ENCODE results near the gene CCNK. TPM values are rescaled to one million over a fixed set of nuclear protein-coding genes. Genes with fewer than 3 reads are reported as not detected.
A peak's percentile ranks its signal among the peaks of the same experiment; 100 is the strongest.

The CCNK gene
- total and polyA plus RNA-seq, 12 donors, result 10.9 to 41.0 (median 30.3) TPM

DNA sequence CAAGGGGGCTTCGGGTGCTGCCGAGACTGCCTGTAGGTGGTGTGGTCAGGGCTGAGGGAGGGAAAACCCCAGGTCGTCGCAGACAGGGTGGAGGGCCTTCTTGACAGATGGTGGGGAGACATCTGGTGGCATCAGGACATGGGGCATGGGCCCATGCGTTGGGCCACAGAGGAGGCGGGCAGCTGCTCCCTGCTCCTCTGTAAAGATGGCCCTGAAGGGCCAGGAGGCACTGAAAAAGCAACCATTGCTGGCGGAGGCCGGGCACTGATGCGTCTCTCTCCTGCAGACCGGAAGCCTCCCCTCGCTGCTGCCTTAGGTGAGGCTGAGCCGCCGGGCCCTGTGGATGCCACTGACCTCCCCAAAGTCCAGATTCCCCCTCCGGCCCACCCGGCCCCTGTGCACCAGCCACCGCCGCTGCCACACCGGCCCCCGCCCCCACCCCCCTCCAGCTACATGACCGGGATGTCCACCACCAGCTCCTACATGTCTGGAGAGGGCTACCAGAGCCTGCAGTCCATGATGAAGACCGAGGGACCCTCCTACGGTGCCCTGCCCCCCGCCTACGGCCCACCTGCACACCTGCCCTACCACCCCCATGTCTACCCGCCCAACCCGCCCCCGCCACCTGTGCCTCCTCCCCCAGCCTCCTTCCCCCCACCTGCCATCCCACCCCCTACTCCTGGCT lies 28.8 kb downstream of the CCNK start:
- H3K36me3 ChIP-seq, result peaks cover 0 to 96% (median 44%) of the 10 kb centered on the region in 9 donors
- no peaks in the 10 kb centered on the region for H3K27me3 ChIP-seq
- H3K4me1 ChIP-seq, result peaks cover 0 to 17% (median 3%) of the 10 kb centered on the region in 9 donors
- 89 to 93% methylated on average over 27 of the region's 27 CpGs for WGBS, 2 donors
- intact Hi-C loops (cut with DNase I), result loop anchor here in 2 of 10 donors (10.0 kb wide), 1 partner anchor 375 kb away; no protein-coding TSS in a partner anchor
- TF ChIP-seq, protein P1, sequence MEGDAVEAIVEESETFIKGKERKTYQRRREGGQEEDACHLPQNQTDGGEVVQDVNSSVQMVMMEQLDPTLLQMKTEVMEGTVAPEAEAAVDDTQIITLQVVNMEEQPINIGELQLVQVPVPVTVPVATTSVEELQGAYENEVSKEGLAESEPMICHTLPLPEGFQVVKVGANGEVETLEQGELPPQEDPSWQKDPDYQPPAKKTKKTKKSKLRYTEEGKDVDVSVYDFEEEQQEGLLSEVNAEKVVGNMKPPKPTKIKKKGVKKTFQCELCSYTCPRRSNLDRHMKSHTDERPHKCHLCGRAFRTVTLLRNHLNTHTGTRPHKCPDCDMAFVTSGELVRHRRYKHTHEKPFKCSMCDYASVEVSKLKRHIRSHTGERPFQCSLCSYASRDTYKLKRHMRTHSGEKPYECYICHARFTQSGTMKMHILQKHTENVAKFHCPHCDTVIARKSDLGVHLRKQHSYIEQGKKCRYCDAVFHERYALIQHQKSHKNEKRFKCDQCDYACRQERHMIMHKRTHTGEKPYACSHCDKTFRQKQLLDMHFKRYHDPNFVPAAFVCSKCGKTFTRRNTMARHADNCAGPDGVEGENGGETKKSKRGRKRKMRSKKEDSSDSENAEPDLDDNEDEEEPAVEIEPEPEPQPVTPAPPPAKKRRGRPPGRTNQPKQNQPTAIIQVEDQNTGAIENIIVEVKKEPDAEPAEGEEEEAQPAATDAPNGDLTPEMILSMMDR (IDR thresholded peaks at IDR 0.05), result no peak
- no peaks in the 10 kb centered on the region for H3K9me3 ChIP-seq
- ATAC-seq (peak in 1 of 8 donors; percentile 8), DNase-seq (no peak)
- H3K27ac ChIP-seq, result no peak overlapping the region
- H3K4me3 ChIP-seq, result no peak overlapping the region

DNA sequence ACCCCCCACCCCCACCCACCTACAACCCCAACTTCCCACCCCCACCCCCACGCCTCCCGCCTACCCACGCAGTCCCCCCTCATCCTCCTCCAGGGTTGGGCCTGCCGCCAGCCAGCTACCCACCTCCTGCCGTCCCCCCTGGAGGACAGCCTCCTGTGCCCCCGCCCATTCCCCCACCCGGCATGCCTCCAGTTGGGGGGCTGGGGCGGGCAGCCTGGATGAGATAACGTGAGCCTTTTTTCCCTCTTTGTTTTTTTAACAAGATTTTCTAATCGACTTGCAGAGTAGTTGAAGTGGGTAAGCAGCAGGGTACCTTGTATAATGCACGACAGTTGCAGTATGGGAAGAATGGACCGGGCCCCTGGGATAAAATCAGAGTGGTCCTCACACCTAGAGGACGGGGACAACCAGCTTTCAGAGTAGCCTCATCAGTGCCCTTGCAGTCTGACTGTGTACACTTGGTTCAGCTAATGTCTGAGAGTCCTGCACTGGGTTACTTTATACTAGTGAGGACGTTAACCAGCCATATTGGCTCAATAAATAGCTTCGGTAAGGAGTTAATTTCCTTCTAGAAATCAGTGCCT lies 29.4 kb downstream of the CCNK start:
- peaks cover 0 to 17% (median 3%) of the 10 kb centered on the region in 9 donors for H3K4me1 ChIP-seq
- no peaks in the 10 kb centered on the region for H3K9me3 ChIP-seq
- TF ChIP-seq, protein P1 (IDR thresholded peaks at IDR 0.05), result no peak
- H3K4me3 ChIP-seq, result no peak overlapping the region
- intact Hi-C loops (cut with DNase I), result loop anchor here in 2 of 10 donors (10.0 kb wide), 1 partner anchor 374 kb away; no protein-coding TSS in a partner anchor
- 70 to 77% methylated on average over 12 to 15 of the region's 15 CpGs for WGBS, 2 donors
- no peaks in the 10 kb centered on the region for H3K27me3 ChIP-seq
- peaks cover 0 to 96% (median 38%) of the 10 kb centered on the region in 9 donors for H3K36me3 ChIP-seq
- ATAC-seq (no peak), DNase-seq (no peak)
- peak overlapping the region in 5 of 10 donors; percentile 17 to 72 (median 55) for H3K27ac ChIP-seq

DNA sequence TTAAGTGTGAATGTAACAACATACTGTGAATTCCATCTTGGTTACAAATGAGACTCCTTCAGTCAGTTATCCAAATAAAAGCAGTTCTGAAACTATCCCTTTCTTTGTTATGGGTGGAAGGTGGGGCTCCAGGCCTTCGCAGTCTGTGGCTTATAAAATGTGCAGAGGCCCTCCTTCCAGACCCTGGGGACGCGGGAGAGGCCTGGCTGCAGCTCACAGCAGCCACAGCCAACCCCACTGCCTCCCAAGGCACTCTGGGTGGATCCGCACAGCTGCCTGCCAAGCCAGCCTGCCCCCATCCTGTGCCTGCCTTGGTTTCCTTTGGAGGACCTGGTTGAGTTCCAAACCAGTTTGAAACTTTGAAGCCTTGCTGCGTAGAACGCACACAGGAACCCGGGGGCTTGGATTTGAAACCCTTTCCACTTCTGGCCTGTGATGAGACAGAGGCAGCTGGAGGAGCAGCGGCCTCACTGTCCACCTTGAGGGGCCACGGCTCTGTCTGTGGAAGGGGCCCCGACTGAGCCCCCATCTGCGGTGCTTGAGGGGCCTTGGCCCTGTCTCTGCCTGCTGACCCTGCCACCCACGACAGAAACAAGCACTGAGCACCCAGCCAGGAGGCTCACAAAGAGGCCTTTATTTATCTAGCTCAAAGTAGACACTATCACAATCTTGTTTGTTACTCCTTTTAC lies 30.4 kb downstream of the CCNK start:
- H3K4me1 ChIP-seq, result peaks cover 0 to 17% (median 3%) of the 10 kb centered on the region in 9 donors
- ATAC-seq (peak in 6 of 8 donors; percentile 13 to 54 (median 34)), DNase-seq (no peak)
- H3K4me3 ChIP-seq, result no peak overlapping the region
- intact Hi-C loops (cut with DNase I), result loop anchor here in 2 of 10 donors (10.0 kb wide), 1 partner anchor 373 kb away; no protein-coding TSS in a partner anchor
- peaks cover 0 to 96% (median 30%) of the 10 kb centered on the region in 9 donors for H3K36me3 ChIP-seq
- no peaks in the 10 kb centered on the region for H3K27me3 ChIP-seq
- WGBS, 2 donors, result 65 to 66% methylated on average over 12 of the region's 12 CpGs
- H3K9me3 ChIP-seq, result no peaks in the 10 kb centered on the region
- TF ChIP-seq, protein P1 (IDR thresholded peaks at IDR 0.05), result no peak
- H3K27ac ChIP-seq, result peak overlapping the region in 8 of 10 donors; percentile 5 to 72 (median 43)

DNA sequence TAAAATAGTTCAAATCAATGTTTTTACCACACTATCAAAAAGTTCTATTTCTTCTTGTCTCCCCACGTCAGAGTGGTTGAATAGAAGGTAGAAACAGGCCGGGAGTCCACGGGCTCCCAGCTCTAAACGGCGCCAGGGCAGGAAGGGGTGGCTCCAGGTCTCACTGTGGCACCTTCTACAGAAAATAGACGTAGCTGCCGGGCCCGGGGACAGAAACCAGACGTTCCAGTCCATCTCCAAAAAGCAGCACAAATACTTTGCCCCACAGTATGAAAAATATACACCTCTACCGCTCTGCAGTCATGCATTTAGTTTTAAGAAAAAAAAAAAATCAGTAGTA lies 30.9 kb downstream of the CCNK start:
- no peak for DNase-seq
- WGBS, 2 donors, result 59 to 64% methylated on average over 10 of the region's 10 CpGs
- H3K27ac ChIP-seq, result peak overlapping the region in 5 of 10 donors; percentile 5 to 72 (median 63)
- TF ChIP-seq, protein P1 (IDR thresholded peaks at IDR 0.05), result no peak
- H3K4me1 ChIP-seq, result peaks cover 0 to 17% (median 3%) of the 10 kb centered on the region in 9 donors
- no peak overlapping the region for H3K4me3 ChIP-seq
- H3K27me3 ChIP-seq, result no peaks in the 10 kb centered on the region
- intact Hi-C loops (cut with DNase I), result loop anchor here in 2 of 10 donors (10.0 kb wide), 1 partner anchor 373 kb away; no protein-coding TSS in a partner anchor
- ATAC-seq, result no peak
- H3K9me3 ChIP-seq, result no peaks in the 10 kb centered on the region
- H3K36me3 ChIP-seq, result peaks cover 0 to 91% (median 24%) of the 10 kb centered on the region in 9 donors
